Lung microvascular endothelial cell (primary cell): ENCODE results near the gene PBXIP1. TPM values are rescaled to one million over a fixed set of nuclear protein-coding genes. Genes with fewer than 3 reads are reported as not detected.

Experiments
- DNase-seq, 2 donors: peaks; one replicate each; pipeline versions ENCODE4 v3.0.0 to v3.0.0-alpha.2; 2010; ENCODE audit warnings: low read depth in 2 of 2
- total RNA-seq: library from RNA; depleted of rRNA; stranded (reverse); fragments of >200 nt; gene quantifications from 2 replicates; pipeline ENCODE4 v1.2.1, GENCODE V29; 2014

Gene PBXIP1, protein sequence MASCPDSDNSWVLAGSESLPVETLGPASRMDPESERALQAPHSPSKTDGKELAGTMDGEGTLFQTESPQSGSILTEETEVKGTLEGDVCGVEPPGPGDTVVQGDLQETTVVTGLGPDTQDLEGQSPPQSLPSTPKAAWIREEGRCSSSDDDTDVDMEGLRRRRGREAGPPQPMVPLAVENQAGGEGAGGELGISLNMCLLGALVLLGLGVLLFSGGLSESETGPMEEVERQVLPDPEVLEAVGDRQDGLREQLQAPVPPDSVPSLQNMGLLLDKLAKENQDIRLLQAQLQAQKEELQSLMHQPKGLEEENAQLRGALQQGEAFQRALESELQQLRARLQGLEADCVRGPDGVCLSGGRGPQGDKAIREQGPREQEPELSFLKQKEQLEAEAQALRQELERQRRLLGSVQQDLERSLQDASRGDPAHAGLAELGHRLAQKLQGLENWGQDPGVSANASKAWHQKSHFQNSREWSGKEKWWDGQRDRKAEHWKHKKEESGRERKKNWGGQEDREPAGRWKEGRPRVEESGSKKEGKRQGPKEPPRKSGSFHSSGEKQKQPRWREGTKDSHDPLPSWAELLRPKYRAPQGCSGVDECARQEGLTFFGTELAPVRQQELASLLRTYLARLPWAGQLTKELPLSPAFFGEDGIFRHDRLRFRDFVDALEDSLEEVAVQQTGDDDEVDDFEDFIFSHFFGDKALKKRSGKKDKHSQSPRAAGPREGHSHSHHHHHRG
- 83.9 and 85.2 TPM in 2 replicates for total RNA-seq

- DNase-seq = peak; percentile 91 to 93
Observed at GRCh38 chr1:154955718-154956543, at the start of gene PBXIP1. TSS of gene PBXIP1 (minus strand) at chr1:154956099. CDS start at chr1:154953721, 2,378 bp downstream.

DNA sequence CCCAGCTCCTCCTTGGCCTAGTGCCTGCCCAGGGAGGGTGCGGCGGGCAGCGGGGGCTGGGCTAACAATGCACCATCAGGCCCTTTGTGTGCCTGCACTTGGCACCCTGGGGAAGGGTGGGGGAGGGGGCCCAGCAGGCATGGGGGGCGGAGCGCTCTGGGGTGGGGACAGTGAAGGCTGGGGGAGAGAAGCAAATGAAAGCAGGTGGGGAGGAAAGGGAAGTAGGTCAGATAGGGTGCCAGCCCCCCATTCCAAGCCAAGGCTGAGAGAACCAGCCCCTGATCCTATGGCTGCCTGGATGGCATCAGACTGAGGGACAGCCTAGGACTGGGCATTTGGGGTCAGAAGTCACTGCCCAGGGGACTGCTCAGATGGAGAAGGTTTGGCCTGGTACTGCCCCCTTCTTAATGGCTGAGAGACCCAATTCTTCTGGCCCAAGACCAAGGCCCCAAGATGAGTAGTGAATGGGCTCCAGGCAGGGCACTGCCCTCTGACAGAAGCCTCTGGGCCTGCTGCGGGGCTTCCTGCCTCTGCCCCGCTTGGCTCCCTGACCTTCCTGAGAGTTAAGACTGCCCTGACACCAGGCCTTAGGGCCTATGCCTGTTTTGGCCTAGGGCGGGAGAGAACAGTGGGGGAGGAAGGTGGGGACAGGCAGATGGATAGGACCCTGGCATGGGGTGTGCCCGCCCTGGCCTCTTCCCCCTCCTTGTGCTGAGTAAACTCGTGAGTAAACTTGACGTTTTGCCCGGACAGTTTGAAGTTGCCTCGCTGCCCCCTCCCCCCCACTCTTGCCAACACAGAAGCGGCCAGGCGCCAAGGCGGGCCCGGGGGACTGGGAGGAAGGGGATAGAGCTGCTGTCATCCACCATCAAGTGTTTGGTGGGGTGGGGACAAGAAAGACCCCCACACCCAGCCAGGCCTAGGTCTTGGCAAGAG lies 49.4 kb upstream of the PBXIP1 start:
- DNase-seq = no peak

- no peak for DNase-seq
Observed at GRCh38 chr1:155004352-155005075, 48.6 kb upstream of the PBXIP1 start.

- peak; percentile 14 to 19 for DNase-seq
Observed at GRCh38 chr1:155003766-155004351, 48.0 kb upstream of the PBXIP1 start.

DNA sequence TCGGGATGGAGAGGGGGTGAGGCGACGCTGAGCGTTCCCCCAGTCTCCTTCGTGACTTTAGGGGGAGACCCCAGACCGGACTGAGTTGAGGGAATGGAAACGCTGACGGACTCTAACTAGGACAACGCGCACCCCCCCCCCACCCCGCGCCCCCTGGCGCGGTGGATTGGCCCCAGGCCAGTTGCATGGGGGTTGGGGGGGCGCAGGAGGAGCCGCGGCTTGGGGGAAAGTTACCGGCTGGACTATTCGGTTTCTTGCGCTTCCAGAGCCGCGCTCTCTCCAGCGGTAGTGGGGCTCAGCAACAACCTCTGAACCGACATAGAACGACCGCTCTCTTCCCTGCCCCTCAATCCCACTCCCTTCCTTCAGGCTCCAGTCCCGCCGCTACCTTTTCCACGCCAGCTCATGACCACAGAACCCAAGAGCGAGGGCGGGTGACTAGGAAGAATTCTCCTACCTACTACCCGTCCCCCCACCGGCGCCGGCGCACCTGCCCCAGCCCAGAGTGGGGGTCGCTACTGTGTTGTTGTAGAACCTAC lies 47.4 kb upstream of the PBXIP1 start:
- DNase-seq = peak; percentile 20 to 45

- peak; percentile 36 to 38 for DNase-seq
Observed at GRCh38 chr1:155002464-155003226, 46.7 kb upstream of the PBXIP1 start, which contains the start of gene ZBTB7B. TSS of gene ZBTB7B (plus strand) at chr1:155002802. CDS start at chr1:155014661, 11,859 bp downstream.

DNA sequence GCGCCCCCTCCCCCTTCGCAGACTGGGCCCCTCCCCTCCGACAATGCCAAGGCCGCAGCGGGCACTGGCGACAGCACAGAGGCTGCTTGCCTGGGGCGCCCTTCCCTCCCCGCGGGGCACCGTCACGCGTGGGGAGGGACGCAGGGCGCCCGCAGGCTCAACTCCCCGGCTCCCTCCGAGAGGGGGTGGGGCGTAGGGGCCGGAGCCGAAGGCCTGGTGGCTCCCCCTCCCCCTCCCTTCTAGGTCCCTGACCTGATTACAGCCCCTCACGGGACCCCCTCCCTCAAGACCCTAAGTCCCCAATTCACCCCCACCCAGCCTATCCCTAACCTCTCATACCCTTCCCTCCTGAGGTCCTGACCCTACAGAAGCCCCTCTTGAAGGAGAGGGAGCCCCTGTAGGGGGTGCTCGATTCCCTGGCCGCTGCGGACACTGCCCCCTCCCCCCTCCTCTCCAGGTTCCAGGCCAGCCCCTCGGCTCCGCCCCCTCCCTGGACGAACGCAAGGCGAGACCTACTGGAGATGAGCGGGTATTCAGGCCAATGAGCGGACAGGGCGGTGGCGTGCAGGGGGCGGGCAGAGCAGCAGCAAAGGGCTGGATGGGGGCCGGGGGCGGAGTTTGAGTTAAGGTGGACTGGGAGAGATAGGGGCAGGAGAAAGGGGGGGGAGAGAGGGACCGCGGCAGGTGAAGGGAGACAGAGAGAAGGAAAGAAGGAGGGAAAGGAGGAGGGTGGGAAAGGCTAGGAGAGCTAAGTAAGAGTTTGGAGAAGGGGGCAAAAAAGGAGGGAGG lies 46.0 kb upstream of the PBXIP1 start:
- peak; percentile 99 to 100 for DNase-seq

GRCh38 chr1:155001425-155001674 lies 45.5 kb upstream of the PBXIP1 start:
- no peak for DNase-seq

DNA sequence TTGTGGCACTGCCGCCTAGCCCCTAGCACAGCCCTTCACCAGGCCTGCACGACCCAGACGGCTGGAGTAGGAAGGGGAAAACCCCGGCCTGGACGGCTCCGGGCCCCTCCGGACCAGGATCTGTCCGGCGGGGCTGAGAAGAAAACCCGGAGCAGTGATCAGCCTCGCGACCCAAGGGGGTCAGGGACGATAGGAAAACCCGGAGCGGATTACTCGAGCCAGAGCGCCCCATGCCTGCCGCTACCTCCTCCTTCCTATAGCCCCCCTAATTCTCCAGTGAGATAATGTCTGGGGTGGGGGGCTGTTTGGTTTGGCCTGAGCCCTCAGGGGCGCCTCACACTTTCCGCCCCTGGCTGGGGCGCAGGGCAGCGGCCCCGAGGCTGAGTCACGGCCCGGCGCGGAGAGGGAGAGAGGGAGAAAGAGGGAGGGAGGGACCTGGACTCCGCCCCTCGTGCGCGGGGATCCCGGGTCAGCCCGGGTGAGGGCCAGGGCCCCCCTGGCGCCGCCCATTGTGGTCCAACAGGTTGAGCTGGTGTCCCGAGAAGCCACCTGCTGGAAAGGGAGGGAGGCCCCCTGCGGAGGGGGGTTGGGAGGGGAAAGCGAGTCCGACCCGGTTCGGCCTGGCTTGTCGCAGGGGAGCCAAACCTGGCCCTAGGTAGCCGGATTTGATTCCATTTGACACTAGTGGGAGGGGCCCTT lies 45.0 kb upstream of the PBXIP1 start:
- peak; percentile 81 to 86 for DNase-seq

DNA sequence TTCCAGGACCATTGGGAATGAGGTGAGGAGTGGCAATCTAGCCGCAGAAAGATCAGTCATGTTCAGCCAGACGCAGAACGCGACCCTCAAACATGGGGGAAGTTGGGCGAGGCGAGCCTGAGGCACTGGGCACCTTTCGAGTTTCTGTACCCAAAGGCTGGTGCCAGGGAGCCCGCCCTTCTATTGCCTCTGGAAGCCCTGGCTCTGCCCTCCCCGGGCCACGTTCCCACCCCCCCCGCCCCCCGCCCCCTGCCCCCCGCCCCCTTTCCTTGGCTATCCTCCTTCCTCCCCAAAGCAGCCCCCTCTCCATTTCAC lies 44.5 kb upstream of the PBXIP1 start:
- DNase-seq = peak in 1 of 2 donors; percentile 17

DNA sequence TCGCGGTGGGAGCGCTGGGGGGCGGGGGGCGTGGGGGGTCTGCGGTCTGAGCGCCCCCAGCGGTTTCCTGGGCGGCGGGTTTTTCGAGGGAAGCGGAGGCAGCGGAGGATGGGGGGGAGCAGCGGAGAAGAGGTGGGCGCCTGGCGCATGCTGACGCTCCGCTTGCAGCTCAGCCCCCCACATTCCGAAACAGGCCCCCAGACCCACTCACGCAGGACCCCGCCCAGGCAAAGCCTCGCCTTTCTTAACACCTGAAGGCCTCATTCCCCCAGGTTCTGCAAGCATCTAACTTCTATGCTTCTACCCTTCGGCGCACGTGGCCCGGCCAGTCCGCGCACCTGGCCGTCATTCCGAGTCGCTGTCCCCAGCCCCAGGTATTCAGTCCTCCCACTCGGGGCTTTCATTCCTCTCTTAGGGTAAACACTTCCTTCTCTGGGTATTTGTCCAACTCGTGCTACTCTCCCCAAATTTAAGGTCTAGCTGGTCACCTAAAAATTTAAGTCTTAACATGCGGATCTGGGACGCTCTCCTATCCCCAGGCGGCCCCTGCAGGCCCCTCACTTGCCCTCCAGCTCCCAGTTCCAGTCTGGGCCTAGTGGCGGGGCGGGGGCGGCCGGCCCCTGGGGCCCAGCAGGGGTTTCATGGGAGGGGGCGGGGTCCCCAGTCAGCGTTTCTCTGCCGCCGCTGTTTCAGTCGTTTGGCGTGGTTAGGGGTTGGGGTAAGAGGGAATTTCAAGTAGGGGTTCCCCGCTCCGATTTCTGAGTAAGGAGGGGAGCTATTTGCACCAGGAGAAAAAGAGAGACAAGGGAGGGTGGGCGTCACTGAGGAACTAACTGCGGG lies 43.9 kb upstream of the PBXIP1 start:
- peak in 1 of 2 donors; percentile 22 for DNase-seq

- peak; percentile 65 to 66 for DNase-seq
Observed at GRCh38 chr1:154998818-154999570, 43.1 kb upstream of the PBXIP1 start.

DNA sequence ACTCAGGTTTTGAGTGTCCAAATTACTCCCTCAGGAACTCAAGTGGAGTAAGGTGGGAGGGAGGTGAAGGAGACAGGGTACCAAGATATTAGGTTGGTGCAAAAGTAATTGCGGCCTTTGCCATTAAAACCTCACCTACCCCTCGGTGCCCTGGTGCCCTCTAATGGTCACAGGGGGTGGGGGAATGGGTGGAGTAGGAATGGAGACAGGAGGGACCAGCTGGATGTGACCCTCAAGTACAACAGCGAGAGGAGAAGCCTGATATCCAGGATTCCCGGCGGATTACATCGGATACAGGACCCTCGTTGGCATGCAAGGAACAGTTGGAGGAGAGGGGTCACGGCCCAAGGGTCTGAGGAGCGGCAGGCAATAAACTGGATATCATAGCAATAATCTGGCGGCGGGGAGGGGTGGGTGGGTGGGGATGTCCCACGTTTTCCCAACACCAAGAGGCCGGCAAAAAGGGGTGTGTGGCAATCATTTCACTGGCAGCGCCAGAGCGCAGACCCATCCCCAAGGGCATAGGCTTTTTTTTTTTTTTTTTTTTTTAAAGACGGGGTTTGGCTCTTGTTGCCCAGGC lies 42.4 kb upstream of the PBXIP1 start:
- DNase-seq = no peak

DNA sequence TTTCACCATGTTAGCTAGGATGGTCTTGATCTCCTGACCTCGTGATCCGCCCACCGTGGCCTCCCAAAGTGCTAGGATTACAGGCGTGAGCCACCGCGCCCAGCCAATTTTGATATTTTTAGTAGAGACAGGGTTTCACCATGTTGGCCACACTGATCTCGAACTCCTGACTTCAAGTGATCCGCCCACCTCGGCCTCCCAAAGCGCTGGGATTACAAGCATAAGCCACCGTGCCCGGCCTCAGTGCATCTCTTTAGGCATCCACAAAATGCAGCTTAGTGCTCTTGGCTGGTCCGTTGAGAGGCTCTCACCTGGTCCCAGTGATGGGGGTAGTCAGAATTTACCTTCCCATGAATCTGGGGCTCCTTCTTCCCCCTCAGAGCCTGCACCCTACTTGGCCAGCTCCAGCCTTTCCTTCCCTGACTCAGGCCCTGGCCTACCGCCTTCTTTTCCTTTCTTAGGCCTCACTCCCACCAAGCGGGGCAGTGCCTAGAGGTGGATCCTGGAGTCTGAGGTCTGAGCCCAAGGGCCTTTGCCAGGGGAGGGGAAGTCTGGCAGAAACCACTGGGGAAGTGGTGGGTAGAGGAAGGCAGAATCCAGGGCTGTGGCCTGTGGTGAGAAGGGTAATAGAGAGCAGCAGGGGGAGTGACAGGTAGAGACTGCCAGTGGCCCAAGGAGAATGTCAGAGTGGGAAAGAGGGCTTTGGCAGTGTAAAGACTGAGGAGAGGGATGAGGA lies 41.2 kb upstream of the PBXIP1 start:
- no peak for DNase-seq
